GM18861 (cell line): ENCODE measurements around the gene CDKAL1.
"Not testable (repeated sequence)": the region's sequence is repeated elsewhere in the genome, so short reads cannot be mapped to it uniquely, and the experiment has no call there.

Source experiments
- ATAC-seq: cut with Tn5 transposase; IDR thresholded peaks from one replicate; pipeline ENCODE4 v1.9.1; 2021; ENCODE audit not compliant: unreplicated experiment

Gene CDKAL1

GRCh38 chr6:20632696-20633095 is 98.4 kb downstream of the CDKAL1 start:
- ATAC-seq: no peak

- ATAC-seq: no peak
These were observed 99.5 kb downstream of the CDKAL1 start for GRCh38 chr6:20633566-20634340.

GRCh38 chr6:20639161-20639560 is 104.9 kb downstream of the CDKAL1 start:
- no peak for ATAC-seq

GRCh38 chr6:20640181-20640580 is 105.9 kb downstream of the CDKAL1 start:
- ATAC-seq: no peak

GRCh38 chr6:20642441-20642840 is 108.2 kb downstream of the CDKAL1 start:
- no peak for ATAC-seq

GRCh38 chr6:20644667-20645370 is 110.6 kb downstream of the CDKAL1 start:
- ATAC-seq: no peak

- ATAC-seq: not testable (repeated sequence)
These were observed 111.3 kb downstream of the CDKAL1 start for GRCh38 chr6:20645572-20645971.

GRCh38 chr6:20647585-20647984 is 113.3 kb downstream of the CDKAL1 start:
- ATAC-seq: no peak

- ATAC-seq: not testable (repeated sequence)
These were observed 115.6 kb downstream of the CDKAL1 start for GRCh38 chr6:20649696-20650470.

- ATAC-seq: no peak
These were observed 118.2 kb downstream of the CDKAL1 start for GRCh38 chr6:20652299-20653084.

- no peak for ATAC-seq
These were observed 118.8 kb downstream of the CDKAL1 start for GRCh38 chr6:20653085-20653479.

GRCh38 chr6:20655317-20655716 is 121.1 kb downstream of the CDKAL1 start:
- ATAC-seq: no peak

- no peak for ATAC-seq
These were observed 123.1 kb downstream of the CDKAL1 start for GRCh38 chr6:20657274-20657800.

GRCh38 chr6:20658053-20658452 is 123.8 kb downstream of the CDKAL1 start:
- ATAC-seq: no peak

GRCh38 chr6:20658516-20658915 is 124.3 kb downstream of the CDKAL1 start:
- ATAC-seq: no peak

GRCh38 chr6:20660534-20660933 is 126.3 kb downstream of the CDKAL1 start:
- no peak for ATAC-seq

- ATAC-seq: no peak
These were observed 127.5 kb downstream of the CDKAL1 start for GRCh38 chr6:20661721-20662120.

GRCh38 chr6:20664250-20664649 is 130.0 kb downstream of the CDKAL1 start:
- no peak for ATAC-seq

- no peak for ATAC-seq
These were observed 131.0 kb downstream of the CDKAL1 start for GRCh38 chr6:20665290-20665689.

GRCh38 chr6:20669571-20670314 is 135.5 kb downstream of the CDKAL1 start:
- peak; percentile 88 for ATAC-seq
